SIG-M5 (cell line): Measurements from ENCODE around the gene FAM151A.
"Not testable (repeated sequence)": the region's sequence is repeated elsewhere in the genome, so short reads cannot be mapped to it uniquely, and the experiment has no call there.

Source experiments
- DNase-seq: peaks from one replicate; lab custom pipeline; 2025; lab: John Stamatoyannopoulos, UW

Gene FAM151A

GRCh38 chr1:54636461-54637446, 13.4 kb upstream of the FAM151A start:
- not testable (repeated sequence) for DNase-seq

- DNase-seq: not testable (repeated sequence)
Observed at GRCh38 chr1:54635804-54636203, 12.5 kb upstream of the FAM151A start.

GRCh38 chr1:54627196-54627595, 3.9 kb upstream of the FAM151A start:
- no peak for DNase-seq

- no peak for DNase-seq
Observed at GRCh38 chr1:54624466-54625464, 1.4 kb upstream of the FAM151A start.

DNA sequence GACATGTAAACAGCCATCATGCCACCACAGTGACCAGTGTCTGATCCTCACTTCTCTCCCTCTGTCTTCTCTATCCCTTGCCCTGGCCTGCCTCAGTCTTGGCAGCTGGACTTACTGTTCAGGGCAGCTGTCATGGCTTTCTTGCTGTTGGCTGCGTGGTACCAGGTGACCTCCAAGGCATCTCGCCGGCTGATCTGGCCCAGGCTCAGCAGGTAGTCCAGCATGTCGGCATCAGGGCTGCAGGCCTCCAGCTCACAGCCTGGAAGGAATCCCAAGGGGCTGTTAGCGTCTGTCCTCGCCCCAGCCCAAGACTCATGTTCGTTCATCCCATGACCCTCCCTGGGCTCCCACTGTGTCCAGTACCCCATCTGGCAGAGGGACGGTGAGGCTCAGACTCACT, 3.6 kb downstream of the FAM151A start:
- DNase-seq: no peak

GRCh38 chr1:54615531-54616279, 7.6 kb downstream of the FAM151A start:
- DNase-seq: no peak

- DNase-seq: no peak
Observed at GRCh38 chr1:54614563-54614962, 8.8 kb downstream of the FAM151A start.

GRCh38 chr1:54614024-54614423, 9.3 kb downstream of the FAM151A start:
- no peak for DNase-seq

- DNase-seq: no peak
Observed at GRCh38 chr1:54611621-54612020, 11.7 kb downstream of the FAM151A start.

GRCh38 chr1:54610601-54611580, 12.4 kb downstream of the FAM151A start:
- no peak for DNase-seq

GRCh38 chr1:54610048-54610447, 13.3 kb downstream of the FAM151A start:
- no peak for DNase-seq

DNA sequence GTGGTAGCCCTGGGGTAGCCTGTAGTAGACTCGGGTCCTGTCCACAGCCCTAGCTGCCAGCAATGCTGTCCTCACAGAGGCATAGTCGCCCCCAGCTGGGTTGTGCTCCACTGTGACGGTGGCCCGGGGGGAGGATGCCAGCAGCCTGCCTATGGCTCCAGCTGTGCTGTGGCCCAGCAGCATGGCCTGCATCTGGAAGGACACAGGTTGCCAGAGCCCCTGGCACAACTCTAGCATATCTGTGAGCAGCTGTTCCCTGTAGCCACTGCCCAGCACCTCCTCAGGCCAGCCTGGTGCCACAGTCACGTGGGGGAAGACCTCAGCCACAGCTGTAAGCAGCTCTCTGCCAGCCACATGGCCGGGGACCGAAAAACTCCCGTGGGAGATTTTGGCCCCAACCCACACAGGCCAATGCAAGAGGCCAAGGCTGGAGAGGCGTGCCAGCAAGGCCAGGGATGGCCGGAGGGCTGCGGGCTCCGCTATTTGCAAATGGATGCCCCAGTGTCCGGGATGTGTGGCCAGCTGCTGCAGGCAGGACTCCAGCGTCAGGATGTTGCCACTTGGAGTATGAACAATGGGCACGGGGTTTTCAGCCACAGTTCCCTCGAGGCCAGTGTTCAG, 13.9 kb downstream of the FAM151A start:
- DNase-seq: no peak

GRCh38 chr1:54608566-54609230, 14.6 kb downstream of the FAM151A start:
- no peak for DNase-seq

DNA sequence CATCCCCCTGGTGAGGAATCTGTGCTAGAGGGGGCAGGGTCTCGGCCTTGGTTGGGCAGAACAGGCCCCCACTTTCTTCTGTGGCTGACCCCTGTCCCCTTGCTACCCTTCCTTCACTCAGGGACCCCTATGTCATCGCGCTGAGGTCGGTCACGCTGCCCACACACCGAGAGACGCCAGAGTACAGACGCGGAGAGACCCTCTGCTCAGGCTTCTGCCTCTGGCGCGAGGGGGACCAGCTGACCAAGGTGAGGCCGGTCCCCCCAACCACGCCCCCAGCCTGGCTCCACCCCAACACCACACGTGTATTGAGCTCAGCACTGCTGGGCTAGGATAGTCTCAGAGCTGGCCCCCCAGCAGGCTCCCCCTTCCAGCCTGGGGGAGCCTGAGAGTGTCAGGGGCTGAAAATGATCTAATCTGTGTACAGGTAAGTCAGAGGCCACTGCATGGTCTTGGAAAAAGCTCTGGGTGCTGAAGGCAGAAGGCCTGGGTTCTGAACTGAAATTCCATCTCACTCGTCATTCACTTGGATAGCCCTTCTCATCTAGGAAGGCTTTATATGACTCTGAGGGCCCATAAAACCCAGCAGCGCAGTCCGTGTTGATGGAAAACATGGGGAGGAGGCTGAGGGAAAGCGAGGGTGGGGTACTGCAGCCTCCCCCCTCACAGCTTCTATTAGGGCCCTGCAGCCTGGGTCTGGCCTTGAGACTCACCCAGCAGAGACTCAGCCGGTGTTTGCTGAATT, 15.3 kb downstream of the FAM151A start:
- DNase-seq: no peak

- DNase-seq: no peak
Observed at GRCh38 chr1:54606990-54607325, 16.4 kb downstream of the FAM151A start.

DNA sequence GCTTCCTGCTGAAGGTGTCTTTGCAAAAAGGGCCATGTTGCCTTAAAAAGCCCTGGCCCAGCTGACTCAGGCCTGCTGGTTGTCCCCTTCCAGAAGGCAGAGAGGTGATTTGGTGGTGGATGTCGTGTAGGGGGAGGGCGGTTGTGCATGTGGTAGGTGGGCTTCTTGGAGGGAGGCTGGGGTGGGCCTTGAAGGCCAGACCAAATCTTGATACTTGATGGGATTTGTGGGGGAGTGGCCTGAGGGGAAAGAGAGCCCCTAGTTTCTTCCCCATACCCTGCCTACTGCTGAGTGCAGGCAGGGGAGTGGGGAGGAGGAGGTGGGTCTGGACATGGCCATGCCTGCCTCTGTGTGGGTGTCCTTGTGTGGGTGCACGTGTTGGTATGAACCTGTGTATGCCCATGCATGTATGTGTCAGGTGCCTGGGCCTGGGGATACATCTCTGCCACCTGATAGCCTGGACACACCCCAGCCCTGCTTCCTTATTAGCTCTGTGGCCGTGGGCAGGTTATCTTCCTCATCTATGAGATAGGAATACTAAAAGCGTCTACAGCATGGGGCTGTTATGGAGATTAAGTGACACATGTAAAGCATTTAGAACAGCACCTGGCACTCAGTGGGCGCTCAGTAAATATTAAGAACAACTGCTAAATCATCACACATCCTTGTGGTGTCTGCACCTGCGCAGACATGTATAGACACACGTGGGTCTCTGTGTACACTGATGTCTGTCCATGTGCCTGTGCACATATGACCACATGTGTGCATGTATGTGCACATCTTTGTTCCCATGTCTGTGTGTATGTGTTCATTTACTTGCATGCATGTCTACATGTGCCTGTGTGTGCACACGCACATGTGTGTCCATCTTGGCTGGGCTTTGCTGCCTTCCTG, 17.0 kb downstream of the FAM151A start:
- no peak for DNase-seq

DNA sequence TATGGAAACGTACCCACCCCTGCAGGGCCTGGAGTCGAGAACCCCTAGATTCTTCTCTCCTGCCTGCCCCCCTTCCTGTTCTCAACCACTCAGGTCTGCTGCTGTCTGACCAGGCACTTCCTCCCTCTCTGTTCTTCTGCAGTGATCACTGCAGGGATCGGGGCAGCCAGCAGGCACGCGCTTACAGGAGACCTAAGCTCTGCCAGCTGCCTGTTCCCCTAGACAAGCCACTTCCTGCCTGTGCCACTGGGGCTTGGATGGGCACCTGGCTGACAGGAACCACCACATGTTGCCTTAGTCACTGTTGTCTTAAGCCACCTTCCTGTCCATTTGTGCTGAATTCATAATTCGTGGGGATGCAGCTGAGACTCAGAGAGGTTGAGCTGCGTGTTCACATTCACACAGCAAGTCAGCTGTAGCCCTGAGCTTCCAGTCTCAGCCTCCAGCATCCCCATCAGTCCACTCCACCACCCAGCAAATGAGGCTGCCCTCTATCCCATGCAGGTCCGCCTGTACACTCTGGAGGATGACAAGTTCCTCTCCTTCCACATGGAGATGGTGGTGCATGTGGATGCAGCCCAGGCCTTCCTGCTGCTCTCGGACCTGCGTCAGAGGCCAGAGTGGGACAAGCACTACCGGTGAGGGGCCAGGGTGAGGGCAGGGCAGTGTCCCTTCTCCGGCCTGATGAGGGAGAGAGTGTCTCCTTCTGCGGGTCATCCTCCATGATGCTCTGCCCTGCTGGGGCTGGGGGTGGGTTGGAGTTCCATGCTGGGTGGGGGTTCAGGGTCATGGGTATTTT, 18.6 kb downstream of the FAM151A start:
- DNase-seq: no peak
